Kasumi-1 (cell line): ENCODE measurements around the gene ERC2.

Experiments
- DNase-seq, 2 experiments: peaks; one replicate each; lab custom pipeline; 2025; lab: John Stamatoyannopoulos, UW

Gene ERC2

DNA sequence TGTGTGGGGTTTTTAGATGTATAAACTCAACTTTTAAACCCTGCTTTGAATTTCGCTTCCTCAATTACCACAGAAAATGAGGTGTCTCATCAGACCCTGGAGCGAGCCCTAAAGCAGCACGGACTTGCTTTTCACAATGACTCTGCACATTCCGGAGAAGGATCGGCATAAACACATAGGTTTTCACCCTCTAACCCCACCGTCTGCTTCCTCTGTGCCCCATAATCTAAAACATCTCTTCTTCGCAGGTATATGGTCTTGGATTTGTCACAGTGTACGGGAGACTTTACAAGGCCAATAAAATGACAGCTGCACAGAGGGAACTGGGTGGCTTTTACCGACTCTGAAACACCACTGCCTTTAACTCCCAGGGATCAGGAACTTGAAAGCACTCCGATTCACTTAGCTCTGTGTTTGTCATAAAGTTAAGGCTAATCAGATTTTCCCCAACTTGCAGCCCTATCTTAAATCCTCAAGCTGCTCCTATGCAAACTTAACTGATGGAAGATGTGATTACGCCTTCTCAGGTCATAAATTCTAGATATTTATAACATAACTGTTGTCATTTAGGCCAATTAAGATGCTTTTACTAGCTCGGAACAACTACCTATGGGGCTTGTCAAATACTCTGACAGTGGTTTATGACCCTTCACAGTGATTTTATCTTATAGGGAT, 847.8 kb downstream of the ERC2 start:
- DNase-seq, result no peak

DNA sequence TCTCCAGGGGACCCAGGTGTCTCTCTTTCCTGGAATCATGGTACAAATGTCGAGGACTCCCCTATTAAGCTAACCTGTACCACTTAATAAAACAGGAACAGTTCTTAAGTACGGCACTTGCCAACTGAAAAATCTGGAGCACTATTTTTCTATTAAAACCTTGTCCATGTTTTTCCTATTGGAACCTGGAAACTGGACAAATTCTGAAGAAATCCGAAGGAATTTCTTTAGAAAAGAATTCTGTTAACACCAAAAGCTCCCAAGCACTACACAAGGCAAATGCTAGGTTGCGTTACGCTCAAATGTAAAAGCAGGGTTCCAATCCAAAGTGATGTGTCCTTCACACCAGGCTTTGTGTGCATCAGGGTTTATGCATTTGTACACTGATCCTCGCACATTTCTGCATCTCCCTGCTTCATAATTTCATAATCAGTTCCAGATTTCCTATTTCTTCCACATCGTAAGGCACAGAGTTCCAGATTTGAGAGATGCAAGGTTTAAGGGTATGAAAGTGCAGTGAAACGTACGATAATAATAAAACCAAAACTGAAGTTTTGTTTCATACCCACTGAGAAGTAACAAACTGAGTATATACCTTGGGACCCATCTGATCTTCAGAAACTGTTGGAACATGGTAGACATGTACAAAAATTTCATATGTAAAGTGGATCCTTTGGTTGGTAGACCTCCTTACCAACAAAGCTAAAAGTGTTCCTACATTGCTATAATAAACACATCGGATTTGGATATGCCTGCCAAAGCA, 849.0 kb downstream of the ERC2 start:
- no peak for DNase-seq

GRCh38 chr3:55617385-55617784, 850.9 kb downstream of the ERC2 start:
- DNase-seq, result no peak

- DNase-seq, result no peak
Observed at GRCh38 chr3:55616803-55617202, 851.5 kb downstream of the ERC2 start.

DNA sequence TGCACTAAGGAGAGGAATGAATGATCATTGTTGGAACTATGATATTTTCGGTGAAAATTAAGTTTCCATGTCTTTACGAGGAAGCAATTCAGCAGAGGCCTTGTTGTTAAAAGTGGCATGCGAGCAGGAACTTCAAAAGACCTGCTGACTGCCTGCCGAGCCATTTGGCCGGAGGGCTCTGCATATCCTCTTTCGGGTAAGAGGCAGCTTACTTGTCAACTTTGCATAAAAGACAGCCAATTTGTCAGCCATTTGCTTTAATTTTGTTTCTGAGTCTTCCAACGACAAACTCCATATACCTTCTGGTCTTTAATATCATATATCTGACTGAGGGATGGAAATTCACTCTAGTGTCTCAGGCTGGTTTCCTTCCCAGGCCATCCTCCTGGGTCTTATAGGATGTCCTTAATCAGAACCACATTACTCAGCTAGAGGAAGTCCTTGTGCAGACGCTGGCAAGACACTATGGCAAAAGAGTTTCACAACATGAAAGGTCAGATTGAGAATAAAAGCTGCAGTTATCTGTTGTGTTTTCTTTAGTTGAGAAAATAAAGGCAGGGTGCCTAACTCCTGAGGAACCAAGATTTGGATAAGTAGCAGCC, 852.5 kb downstream of the ERC2 start:
- DNase-seq, result no peak

- DNase-seq, result no peak
Observed at GRCh38 chr3:55615039-55615693, 853.1 kb downstream of the ERC2 start.

DNA sequence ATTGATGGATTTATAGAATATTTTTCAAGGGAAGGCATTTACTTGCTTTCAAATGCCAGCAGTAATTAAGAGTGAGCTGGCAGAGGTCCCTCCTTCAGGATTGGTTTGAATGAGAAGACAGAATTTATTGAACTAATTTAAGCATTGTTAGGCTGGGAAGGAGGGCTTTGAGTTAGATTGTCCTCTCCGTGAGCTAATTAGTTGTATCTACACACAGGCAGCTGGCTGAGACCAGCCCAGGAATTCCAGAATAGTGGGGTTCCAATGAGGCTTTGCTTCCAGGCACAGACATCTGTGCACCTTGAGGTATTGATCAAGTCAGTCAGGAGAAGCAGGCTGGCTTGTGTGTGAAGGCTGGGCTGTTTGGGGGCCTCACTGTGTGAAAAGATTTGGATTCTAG, 857.1 kb downstream of the ERC2 start:
- no peak for DNase-seq

GRCh38 chr3:55609230-55609827, 858.9 kb downstream of the ERC2 start:
- DNase-seq, result no peak

DNA sequence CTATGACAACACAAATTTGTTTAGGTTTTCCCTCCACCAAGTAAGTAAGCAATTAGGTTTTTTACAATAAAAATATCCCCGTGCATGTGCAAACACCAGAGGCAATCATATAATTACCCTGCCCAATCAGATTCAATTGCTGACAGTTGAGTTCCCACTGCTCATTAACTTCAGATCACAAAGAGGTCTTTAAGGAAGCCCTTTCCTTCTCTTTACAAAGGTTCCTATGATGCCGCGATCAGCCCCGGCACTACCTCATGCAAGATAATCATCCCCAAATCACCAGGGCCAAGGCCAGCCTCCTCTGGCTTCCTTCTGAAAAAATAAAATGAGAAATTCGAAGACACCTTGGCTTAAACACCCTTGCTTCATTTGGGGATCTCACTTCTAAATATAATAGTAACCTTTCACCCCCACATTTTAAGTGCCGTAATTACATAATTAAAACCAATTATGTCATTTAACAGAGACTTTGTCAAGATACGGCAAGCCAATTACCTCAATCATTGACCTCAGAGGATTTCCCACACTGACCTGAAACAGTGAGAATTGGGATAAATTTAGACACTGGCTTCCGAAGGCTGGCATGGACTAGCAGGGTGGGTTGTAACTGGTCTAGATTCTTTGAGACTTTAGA, 859.8 kb downstream of the ERC2 start:
- no peak for DNase-seq

DNA sequence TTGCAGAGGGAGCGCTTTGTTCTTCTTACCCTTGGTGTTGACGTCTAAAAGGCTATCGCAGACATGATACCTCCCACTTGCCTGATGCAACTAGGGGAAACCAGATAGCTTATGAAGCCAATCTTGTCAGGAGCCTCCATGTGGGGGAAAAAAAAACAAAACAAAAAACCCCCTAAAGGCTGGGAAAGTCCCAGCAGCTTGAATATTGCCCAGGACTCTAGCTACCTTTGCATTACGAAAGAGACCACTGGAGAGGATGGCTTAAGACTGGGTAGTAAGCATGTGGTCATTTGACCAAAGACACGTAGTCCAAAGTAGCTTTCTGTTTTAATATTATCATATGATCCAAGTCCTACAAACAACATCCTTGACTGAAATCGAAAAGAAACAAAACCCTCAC, 860.4 kb downstream of the ERC2 start:
- no peak for DNase-seq

GRCh38 chr3:55607175-55607574, 861.1 kb downstream of the ERC2 start:
- no peak for DNase-seq

- no peak for DNase-seq
Observed at GRCh38 chr3:55605443-55606236, 862.6 kb downstream of the ERC2 start.

GRCh38 chr3:55604846-55605245, 863.4 kb downstream of the ERC2 start:
- no peak for DNase-seq

- DNase-seq, result no peak
Observed at GRCh38 chr3:55604402-55604801, 863.9 kb downstream of the ERC2 start.

GRCh38 chr3:55601366-55602080, 866.7 kb downstream of the ERC2 start:
- no peak for DNase-seq

DNA sequence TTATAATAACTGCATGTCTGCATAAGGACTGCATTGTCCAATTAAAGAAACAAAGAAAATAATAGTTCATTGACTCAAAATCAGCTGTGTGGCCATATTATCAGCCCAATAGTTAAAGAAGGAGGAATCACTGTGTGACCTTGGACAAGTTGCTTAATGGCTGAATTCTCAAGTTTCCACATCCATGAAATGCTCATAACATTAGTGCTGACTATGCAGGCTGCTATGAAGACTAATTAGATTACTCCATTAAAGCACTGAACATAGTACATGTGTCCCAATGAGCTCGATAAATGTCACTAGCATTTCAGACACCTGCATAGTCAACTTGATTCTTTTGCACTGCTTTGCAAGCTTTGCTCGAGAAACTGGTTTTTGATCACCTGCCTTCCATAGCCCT, 870.0 kb downstream of the ERC2 start:
- DNase-seq, result no peak

- no peak for DNase-seq
Observed at GRCh38 chr3:55597641-55598040, 870.6 kb downstream of the ERC2 start.

DNA sequence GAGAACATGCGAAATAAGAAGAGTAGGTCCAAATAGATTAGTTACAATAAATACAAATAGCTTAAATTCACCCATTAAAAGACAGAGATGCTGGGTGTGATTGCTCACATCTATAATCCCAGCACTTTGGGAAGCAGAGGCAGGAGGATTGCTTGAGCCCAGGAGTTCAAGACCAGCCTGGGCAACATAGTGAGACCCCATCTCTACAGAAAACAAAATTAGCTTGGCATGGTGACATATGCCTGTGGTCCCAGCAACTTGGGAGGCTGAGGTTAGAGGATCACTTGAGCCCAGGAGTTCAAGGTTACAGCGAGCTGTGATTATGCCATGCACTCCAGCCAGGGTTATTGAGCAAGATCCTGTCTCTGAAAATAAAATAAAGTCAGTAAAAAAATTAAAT, 872.1 kb downstream of the ERC2 start:
- DNase-seq, result no peak

GRCh38 chr3:55595420-55595819, 872.8 kb downstream of the ERC2 start:
- DNase-seq, result no peak

DNA sequence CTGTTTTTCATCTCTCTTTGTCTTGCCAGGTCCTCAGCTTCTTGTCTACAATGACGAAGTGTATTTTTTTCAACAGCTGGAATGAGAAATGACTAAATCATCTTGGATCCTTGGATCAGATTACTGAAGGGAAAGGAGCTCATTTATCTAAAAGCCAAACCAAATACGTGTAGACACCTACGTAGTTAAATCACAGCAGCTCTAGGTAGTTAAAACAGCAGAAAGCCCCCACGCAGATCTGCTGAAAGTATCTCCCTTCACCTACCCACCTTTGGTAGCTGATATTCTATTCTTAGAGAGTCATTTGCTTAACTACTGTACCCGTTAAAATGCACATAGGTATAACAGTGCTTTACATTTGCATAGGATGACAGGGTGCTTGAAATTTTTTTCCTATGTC, 875.7 kb downstream of the ERC2 start:
- DNase-seq, result no peak
